GM12878 (cell line): ENCODE results near the gene B9D1. TPM values are rescaled to one million over a fixed set of nuclear protein-coding genes. Genes with fewer than 3 reads are reported as not detected.

Source experiments
- ATAC-seq: fragments of 200-7000 bp; cut with Tn5 transposase; 3 replicates; pipeline ENCODE4 v1.9.1; 2020; ENCODE audit warnings: mild to moderate bottlenecking, moderate library complexity
- BruUV-seq: library from RNA; stranded (reverse); fragments of 400-500 nt; replicated peaks from 2 replicates; lab custom pipeline; 2021; lab: Mats Ljungman, UMichigan
- CTCF ChIA-PET: fragments of 300-600 bp; sonication (Branson Sonifier 250); formaldehyde crosslinking; extraction: SDS; loops from one replicate; lab custom pipeline; 2021; ENCODE audit warnings: inconsistent platforms; lab: Yijun Ruan, JAX
- POLR2A ChIA-PET: fragments of 350-600 bp; formaldehyde crosslinking; extraction: SDS; loops from one replicate; lab custom pipeline; 2021; ENCODE audit warnings: inconsistent platforms; lab: Charles Lee
- RAD21 ChIA-PET: fragments of 300-600 bp; sonication (Branson Sonifier 250); formaldehyde crosslinking; loops from one replicate; lab custom pipeline; 2023; ENCODE audit warnings: antibody characterized with exemption; ENCODE audit not compliant: unreplicated experiment; lab: Charles Lee
- SMC1A ChIA-PET: fragments of 300-600 bp; sonication (Branson Sonifier 250); formaldehyde crosslinking; loops from one replicate; lab custom pipeline; 2023; ENCODE audit not compliant: unreplicated experiment, uncharacterized antibody; lab: Charles Lee
- DNase-seq: peaks from one replicate; pipeline ENCODE4 v3.0.0-alpha.2; 2011; ENCODE audit warnings: low read depth, low spot score
- FAIRE-seq: peaks from 3 replicates; lab custom pipeline; 2011; peaks lifted over from hg19 to GRCh38; lab: Jason Lieb, UNC
- H2AFZ ChIP-seq: 2 replicates; pipeline ENCODE4 v1.6.0; 2011; ENCODE audit warnings: low read depth, low read length, control low read depth; ENCODE audit not compliant: control insufficient read depth
- H3K27ac ChIP-seq: 2 replicates; pipeline ENCODE4 v1.5.1; 2011; ENCODE audit warnings: control low read depth; ENCODE audit not compliant: control insufficient read depth, insufficient read depth
- H3K27me3 ChIP-seq, 2 experiments: replicated peaks in 1 of 2; 2 replicates each; pipeline versions ENCODE4 v1.6.0 to v1.6.1; 2011; ENCODE audit warnings: low read length in 1 of 2; ENCODE audit not compliant: control insufficient read depth in 2 of 2, insufficient read depth in 2 of 2
- H3K36me3 ChIP-seq, 2 experiments: 2 replicates each; pipeline ENCODE4 v1.5.1; 2011; ENCODE audit warnings: low read length in 1 of 2; ENCODE audit not compliant: control insufficient read depth in 2 of 2, insufficient read depth in 2 of 2
- H3K4me1 ChIP-seq: 2 replicates; pipeline ENCODE4 v1.6.1; 2011; ENCODE audit warnings: mild to moderate bottlenecking, low read length, moderate library complexity, mixed read lengths; ENCODE audit not compliant: control insufficient read depth, insufficient read depth
- H3K4me2 ChIP-seq: 2 replicates; pipeline ENCODE4 v1.6.0; 2011; ENCODE audit warnings: control low read depth; ENCODE audit not compliant: control insufficient read depth, insufficient read depth
- H3K4me3 ChIP-seq: fragments of 200-600 bp; sonication (generic); 2 replicates; pipeline ENCODE4 v1.5.1; 2016
- H3K79me2 ChIP-seq: 2 replicates; pipeline ENCODE4 v1.6.0; 2011; ENCODE audit warnings: low read length; ENCODE audit not compliant: control insufficient read depth, insufficient read depth
- H3K9ac ChIP-seq: 2 replicates; pipeline ENCODE4 v1.8.0; 2011; ENCODE audit warnings: low read length, control low read depth, mixed read lengths; ENCODE audit not compliant: control insufficient read depth, insufficient read depth
- H3K9me3 ChIP-seq: replicated peaks from 3 replicates; pipeline ENCODE4 v1.5.1; 2011; ENCODE audit warnings: mild to moderate bottlenecking, low read length; ENCODE audit not compliant: control insufficient read depth, insufficient read depth
- H4K20me1 ChIP-seq: 2 replicates; pipeline ENCODE4 v1.6.0; 2011; ENCODE audit not compliant: control insufficient read depth, insufficient read depth
- CBX5 ChIP-seq: sonication (generic); IDR thresholded peaks from 2 replicates; pipeline ENCODE4 v1.6.1; 2016; ENCODE audit warnings: low read depth, moderate library complexity, mild to moderate bottlenecking, inconsistent platforms
- CHD4 ChIP-seq: fragments of 200-600 bp; sonication (generic); IDR thresholded peaks from 2 replicates; pipeline ENCODE4 v1.6.1; 2016; ENCODE audit warnings: mild to moderate bottlenecking
- CTCF ChIP-seq, 3 experiments: IDR thresholded peaks in 2 of 3; conservative IDR thresholded peaks in 1 of 3; 2 replicates each; pipeline ENCODE4 v1.5.1; 2011; ENCODE audit warnings: low read depth in 3 of 3, low read length in 3 of 3, mild to moderate bottlenecking in 3 of 3, control low read depth in 2 of 3, moderate library complexity in 2 of 3, inconsistent platforms in 1 of 3, mixed read lengths in 1 of 3; ENCODE audit not compliant: control insufficient read depth in 2 of 3, insufficient read depth in 1 of 3; ENCODE audit errors: extremely low read depth in 1 of 3
- IRF4 ChIP-seq: IDR thresholded peaks from 2 replicates; pipeline ENCODE4 v1.6.1; 2011; ENCODE audit warnings: low read depth, low read length
- LARP7 ChIP-seq: fragments of 450-650 bp; IDR thresholded peaks from 2 replicates; pipeline ENCODE4 v1.6.1; 2017; ENCODE audit warnings: mild to moderate bottlenecking
- MTA2 ChIP-seq: fragments of 450-650 bp; IDR thresholded peaks from 2 replicates; pipeline ENCODE4 v1.6.1; 2016; ENCODE audit warnings: low read depth, mild to moderate bottlenecking, moderate library complexity
- MYB ChIP-seq: fragments of 150-350 bp; IDR thresholded peaks from 2 replicates; pipeline ENCODE4 v1.6.1; 2014; ENCODE audit warnings: mild to moderate bottlenecking, low read depth, low read length, borderline replicate concordance
- NFXL1 ChIP-seq: fragments of 450-650 bp; IDR thresholded peaks from 2 replicates; pipeline ENCODE4 v1.6.1; 2017; ENCODE audit warnings: antibody characterized with exemption, mild to moderate bottlenecking, borderline replicate concordance
- NFYB ChIP-seq: IDR thresholded peaks from 2 replicates; pipeline ENCODE4 v1.6.1; 2011; ENCODE audit warnings: low read depth, mild to moderate bottlenecking, low read length, improper control_type of control experiment, moderate library complexity; ENCODE audit not compliant: insufficient read depth
- NKRF ChIP-seq: fragments of 450-650 bp; conservative IDR thresholded peaks from 2 replicates; pipeline ENCODE4 v1.6.1; 2017; ENCODE audit warnings: mild to moderate bottlenecking, moderate library complexity
- NRF1 ChIP-seq: conservative IDR thresholded peaks from 2 replicates; pipeline ENCODE4 v1.6.1; 2011; ENCODE audit warnings: mild to moderate bottlenecking, low read depth, low read length, improper control_type of control experiment
- PAX5 ChIP-seq: IDR thresholded peaks from 2 replicates; pipeline ENCODE4 v1.6.1; 2011; ENCODE audit warnings: low read depth, low read length, borderline replicate concordance
- PML ChIP-seq: IDR thresholded peaks from 2 replicates; pipeline ENCODE4 v1.6.1; 2012; ENCODE audit warnings: low read length, inconsistent platforms
- SP1 ChIP-seq: IDR thresholded peaks from one replicate; pipeline ENCODE4 v1.6.1; 2011; ENCODE audit warnings: low read depth, low read length
- STAT1 ChIP-seq: fragments of 450-650 bp; conservative IDR thresholded peaks from 2 replicates; pipeline ENCODE4 v1.6.1; 2014; ENCODE audit warnings: antibody characterized with exemption, mild to moderate bottlenecking
- ZNF622 ChIP-seq: fragments of 450-650 bp; IDR thresholded peaks from 2 replicates; pipeline ENCODE4 v1.6.1; 2017; ENCODE audit warnings: mild to moderate bottlenecking, inconsistent platforms
- ZZZ3 ChIP-seq: IDR thresholded peaks from 2 replicates; pipeline ENCODE4 v1.6.1; 2011; ENCODE audit warnings: low read depth; ENCODE audit not compliant: control insufficient read depth, insufficient read length
- WGBS: methylation state at CpG from one replicate; pipeline ENCODE4 v1.1.6; 2016; ENCODE audit warnings: low lambda C conversion rate; ENCODE audit not compliant: insufficient replicate concordance, insufficient coverage; ENCODE audit errors: missing lambda C conversion rate; 5-methylcytosine and 5-hydroxymethylcytosine counted together
- in situ Hi-C: fragments of 300-500 bp; cut with MboI; formaldehyde crosslinking; loops from 9 replicates; pipeline ENCODE4 v1.14.3; 2018; ENCODE audit warnings: mixed read lengths
- intact Hi-C: fragments of 100-400 bp; cut with micrococcal nuclease; formaldehyde crosslinking; loops from one replicate; pipeline ENCODE4 v1.14.2; 2022; ENCODE audit not compliant: unreplicated experiment
- polyA plus RNA-seq, 11 experiments: library from polyadenylated mRNA; depleted of rRNA in 4 of 11; unstranded in 6 of 11; stranded (reverse) in 5 of 11; fragments of >200 nt; fragmentation: Nextera tagmentation in 4 of 11; fragmentation: Illumina TruSeq in 1 of 11; extraction: Ambion mirVana in 4 of 11; extraction: Trizol in 1 of 11; gene quantifications; 1 replicate in 1 of 11; 2 replicates in 10 of 11; pipeline versions ENCODE4 v1.2.1 to v1.2.3, GENCODE V29; 2011 to 2016; ENCODE audit warnings: inconsistent platforms in 2 of 11, missing spikeins in 2 of 11, low read depth in 1 of 11
- total RNA-seq, 4 experiments: library from RNA; depleted of rRNA in 3 of 4; stranded (reverse); fragments of >200 nt in 3 of 4; fragmentation: Illumina TruSeq in 1 of 4; extraction: Trizol in 1 of 4; gene quantifications; 2 replicates each; pipeline versions ENCODE4 v1.2.1 to v1.2.3, GENCODE V29; 2013 to 2021

The B9D1 gene
- total and polyA plus RNA-seq, 10 of the 15 experiments (the other 5 are each of a cell fraction or from before 2014, with no cell fraction given), result 5.9 to 18.3 (median 9.8) TPM

- TF ChIP-seq MTA2, result no peak
- no peak for TF ChIP-seq CHD4
- TF ChIP-seq NFXL1, result no peak
Measured at GRCh38 chr17:19386974-19387920, 24.7 kb upstream of the B9D1 start, which contains the start of gene MFAP4 (continued).

GRCh38 chr17:19386051-19386929 is 23.8 kb upstream of the B9D1 start:
- no peaks in the 10 kb centered on the region; a peak in 1 of 4 replicates for H3K36me3 ChIP-seq
- H3K9me3 ChIP-seq, result no peaks in the 10 kb centered on the region
- 70% methylated on average over 20 of the region's 20 CpGs for WGBS
- no peak overlapping the region for H3K9ac ChIP-seq
- BruUV-seq, result no TSS peak
- SMC1A ChIA-PET, result interaction anchor here (1.2 kb wide), 2 partner anchors 11 to 29 kb away, joined by 3 read pairs; no protein-coding TSS in a partner anchor
- H3K4me2 ChIP-seq, result no peak overlapping the region
- intact Hi-C loops (no loop called here), in situ Hi-C loops (no loop called here)
- DNase-seq (no peak), FAIRE-seq (no peak), ATAC-seq (no peak; the same call in 2 of the 3 replicates)
- RAD21 ChIA-PET, result no interaction called here
- CTCF ChIA-PET, result interaction anchor here (1.4 kb wide), 1 partner anchor 23 kb away, joined by 4 read pairs; the partner anchor contains the start of gene B9D1
- H3K4me3 ChIP-seq, result no peak overlapping the region
- no peak overlapping the region for H3K27ac ChIP-seq
- POLR2A ChIA-PET, result no interaction called here
- no peaks in the 10 kb centered on the region for H3K4me1 ChIP-seq
- no peaks in the 10 kb centered on the region for H3K79me2 ChIP-seq
- no peak overlapping the region for H2AFZ ChIP-seq
- H4K20me1 ChIP-seq, result no peaks in the 10 kb centered on the region
- H3K27me3 ChIP-seq, result no peaks in the 10 kb centered on the region; a peak in 1 of 4 replicates
- TF ChIP-seq ZNF622 (no peak), NFYB (no peak), LARP7 (no peak), NRF1 (no peak), STAT1 (no peak), MYB (no peak), PAX5 (no peak), CBX5 (no peak), NKRF (no peak), IRF4 (no peak), ZZZ3 (no peak), PML (no peak), CTCF (IDR thresholded peaks at IDR 0.05 in 2 of 3, conservative IDR thresholded peaks at IDR 0.05 in 1 of 3; ENCODE audit: control insufficient read depth in 2 of 3, extremely low read depth in 1 of 3, insufficient read depth in 1 of 3, low read depth in 3 of 3, low read length in 3 of 3) (no peak), SP1 (no peak)
- TF ChIP-seq, all 136 proteins: peak for 0
